Bronchial smooth muscle cell (primary cell): ENCODE measurements around the gene L3MBTL2. TPM values are rescaled to one million over a fixed set of nuclear protein-coding genes. Genes with fewer than 3 reads are reported as not detected.

ENCODE experiments used
- total RNA-seq: library from RNA; depleted of rRNA; stranded (reverse); fragments of >200 nt; gene quantifications from 2 replicates; pipeline ENCODE4 v1.2.1, GENCODE V29; 2014

L3MBTL2 gene
- total RNA-seq: 15.9 and 20.4 TPM in 2 replicates

GRCh38 chr22:41204992-41205900 is at the start of gene L3MBTL2:
Gene L3MBTL2, plus strand, starts transcription at chr22:41205312. Its CDS starts 51 bp downstream, at chr22:41205363.

GRCh38 chr22:41240377-41241132 is 35.4 kb downstream of the L3MBTL2 start, which contains the start of gene CHADL:
Gene CHADL, minus strand, starts transcription at chr22:41240931. Its CDS starts 50 bp downstream, at chr22:41240881.

Other genes starting within 250 kb of the L3MBTL2 start
- 22.7 and 32.5 TPM in 2 replicates for gene EP300, start 112.7 kb upstream of the L3MBTL2 start, total RNA-seq
- gene CHADL, start 35.6 kb downstream of the L3MBTL2 start, total RNA-seq: 1.5 and 2.0 TPM in 2 replicates
- 17.7 and 37.4 TPM in 2 replicates for gene RANGAP1, start 80.9 kb downstream of the L3MBTL2 start, total RNA-seq
- gene ZC3H7B, start 96.2 kb downstream of the L3MBTL2 start, total RNA-seq: 36.0 and 37.0 TPM in 2 replicates
- 8.8 and 13.5 TPM in 2 replicates for gene TEF, start 176.6 kb downstream of the L3MBTL2 start, total RNA-seq
- 12.4 and 14.3 TPM in 2 replicates for gene TOB2, start 241.5 kb downstream of the L3MBTL2 start, total RNA-seq